GM19239 (cell line): Measurements from ENCODE around the gene CD68.
"Not testable (repeated sequence)": the region's sequence is repeated elsewhere in the genome, so short reads cannot be mapped to it uniquely, and the experiment has no call there.

Experiments used
- DNase-seq: peaks from one replicate; pipeline ENCODE4 v3.0.0; 2011; ENCODE audit warnings: low spot score; ENCODE audit not compliant: insufficient read length
- FAIRE-seq: peaks from 2 replicates; lab custom pipeline; 2011; peaks lifted over from hg19 to GRCh38; lab: Jason Lieb, UNC

Gene CD68

DNA sequence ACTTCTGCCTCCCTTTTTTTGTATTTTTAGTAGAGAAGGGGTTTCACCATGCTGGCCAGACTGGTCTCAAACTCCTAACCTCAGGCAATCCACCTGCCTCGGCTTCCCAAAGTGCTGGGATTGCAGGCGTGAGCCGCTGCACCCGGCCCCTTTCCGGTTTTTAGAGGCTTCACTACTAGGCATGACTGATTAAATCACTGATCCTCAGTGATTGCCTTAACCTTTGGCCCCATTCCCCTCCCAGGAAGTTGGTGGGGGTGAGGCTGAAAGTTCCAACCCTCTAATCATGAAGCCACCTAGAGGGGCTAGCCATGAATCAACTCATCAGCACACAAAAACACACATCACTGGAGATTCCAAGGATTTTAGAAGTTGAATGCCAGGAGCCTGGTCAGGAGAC lies 18.1 kb downstream of the CD68 start:
- not testable (repeated sequence) for FAIRE-seq

GRCh38 chr17:7606280-7606679 lies 26.8 kb downstream of the CD68 start:
- no peak for FAIRE-seq
- DNase-seq, result no peak

More for the DNA sequence above, 18.1 kb downstream of the CD68 start:
- not testable (repeated sequence) for DNase-seq

- FAIRE-seq, result no peak
- DNase-seq, result no peak
These were observed 31.2 kb downstream of the CD68 start for GRCh38 chr17:7610641-7611040.

- FAIRE-seq, result no peak
- DNase-seq, result no peak
These were observed 32.3 kb downstream of the CD68 start for GRCh38 chr17:7611635-7612293.

DNA sequence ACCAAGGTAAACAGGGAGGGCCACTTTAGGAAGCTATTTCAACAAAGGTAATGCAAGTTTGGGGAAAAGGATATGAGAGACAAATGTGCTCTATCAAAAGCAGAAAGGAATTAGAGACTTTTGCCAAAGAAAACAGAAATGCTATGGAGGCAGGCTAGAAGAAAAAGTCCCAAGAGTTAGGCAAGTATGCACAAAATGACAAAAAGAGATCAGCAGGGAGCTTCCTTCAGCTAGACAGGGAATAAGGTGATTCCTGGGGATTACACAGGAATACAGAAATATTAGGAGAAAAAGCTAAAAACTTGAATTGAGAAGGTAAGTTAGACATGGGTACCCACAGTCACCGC lies 32.8 kb downstream of the CD68 start:
- no peak for DNase-seq
- FAIRE-seq, result no peak

- FAIRE-seq (no peak), DNase-seq (no peak)
These were observed 34.5 kb downstream of the CD68 start for GRCh38 chr17:7613769-7614424.

DNA sequence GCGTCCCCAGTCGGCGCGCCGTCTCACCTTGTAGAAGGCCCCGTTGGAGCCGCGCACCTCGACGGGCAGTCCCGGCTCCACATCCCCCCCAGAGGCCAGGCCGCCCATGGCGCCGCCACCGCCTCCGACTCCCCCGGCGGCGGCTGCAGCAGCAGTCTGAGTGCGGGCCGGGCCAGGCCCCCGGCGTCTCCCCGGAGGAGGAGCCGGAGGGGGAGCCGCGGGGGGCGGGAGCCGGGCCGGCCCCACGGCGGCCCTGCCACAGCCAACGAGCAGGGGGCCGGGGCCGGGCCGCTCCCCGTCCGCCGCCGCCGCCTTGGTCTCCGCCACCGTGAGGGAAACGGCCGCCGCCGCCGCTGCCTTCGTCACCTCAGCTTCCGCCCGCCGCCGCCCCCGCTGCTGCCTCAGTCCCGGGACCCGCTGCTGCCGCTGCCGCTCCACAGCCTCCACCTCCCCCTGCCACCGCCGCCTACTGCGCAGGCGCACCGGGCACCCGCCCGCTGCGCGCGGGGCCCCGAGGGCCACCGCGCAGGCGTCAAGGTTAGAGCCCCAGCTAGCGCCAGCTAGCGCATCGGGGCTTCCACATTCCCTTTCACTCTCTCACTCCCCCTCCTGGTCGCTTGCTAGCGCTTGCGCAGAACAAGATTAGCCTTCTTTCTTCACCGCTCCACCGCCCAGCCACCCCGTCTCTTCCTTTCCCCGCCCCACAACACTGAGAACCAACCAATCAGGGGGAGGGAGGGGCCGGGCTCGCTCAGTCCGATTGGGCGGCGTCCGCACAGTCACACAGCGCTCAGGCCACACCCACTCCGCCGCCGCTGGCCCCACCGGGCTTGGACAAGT lies 35.2 kb downstream of the CD68 start, which contains the start of gene FXR2:
Gene FXR2, minus strand, starts transcription at position 473 of the 840 bp plus-strand sequence. Its CDS starts 365 bp downstream, at position 108.
- peak; percentile 99 for FAIRE-seq

GRCh38 chr17:7615265-7615747 lies 35.9 kb downstream of the CD68 start:
- no peak for DNase-seq
- FAIRE-seq, result no peak

More for the DNA sequence above, 35.2 kb downstream of the CD68 start, which contains the start of gene FXR2:
- peak; percentile 94 for DNase-seq

DNA sequence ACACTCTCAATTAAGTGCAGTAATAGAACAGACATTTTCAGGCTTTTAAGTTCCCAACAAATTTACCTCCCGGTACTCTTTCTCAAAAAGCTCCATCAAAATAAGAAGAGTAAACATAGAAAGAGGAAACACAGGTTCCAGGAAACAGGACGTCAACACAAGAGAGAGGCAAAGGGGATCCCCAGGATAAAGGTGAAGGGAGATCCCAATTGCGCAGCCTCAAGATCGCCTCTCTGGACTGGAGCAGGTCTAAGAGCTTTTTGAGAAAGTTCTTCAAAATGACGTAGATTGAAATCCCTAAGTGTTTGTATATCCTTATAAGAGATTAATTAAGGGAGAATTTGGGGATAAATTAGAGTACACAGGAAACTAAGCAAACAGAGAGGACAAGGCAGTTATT lies 39.2 kb downstream of the CD68 start:
- no peak for DNase-seq
- FAIRE-seq, result no peak

DNA sequence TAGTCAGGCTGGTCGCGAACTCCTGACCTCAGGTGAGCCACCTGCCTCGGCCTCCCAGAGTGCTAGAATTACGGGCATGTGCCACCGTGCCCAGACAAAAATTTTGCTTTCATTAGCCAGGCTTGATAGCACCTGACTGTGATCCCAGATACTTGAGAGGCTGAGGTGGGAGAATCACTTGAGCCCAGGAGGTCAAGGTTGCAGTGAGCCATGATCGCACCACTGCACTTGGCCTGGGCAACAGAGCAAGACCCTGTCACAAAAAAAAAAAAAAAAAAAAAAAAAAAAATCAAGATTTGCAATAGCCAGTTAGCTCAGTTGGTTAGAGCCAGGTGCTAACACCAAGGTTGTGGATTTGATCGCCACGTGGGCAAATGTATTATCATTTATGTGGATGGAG lies 41.4 kb downstream of the CD68 start:
- no peak for DNase-seq
- no peak for FAIRE-seq

- FAIRE-seq, result no peak
- no peak for DNase-seq
These were observed 44.2 kb downstream of the CD68 start for GRCh38 chr17:7623661-7624060.

GRCh38 chr17:7625749-7626148 lies 46.3 kb downstream of the CD68 start:
- FAIRE-seq, result not testable (repeated sequence)

DNA sequence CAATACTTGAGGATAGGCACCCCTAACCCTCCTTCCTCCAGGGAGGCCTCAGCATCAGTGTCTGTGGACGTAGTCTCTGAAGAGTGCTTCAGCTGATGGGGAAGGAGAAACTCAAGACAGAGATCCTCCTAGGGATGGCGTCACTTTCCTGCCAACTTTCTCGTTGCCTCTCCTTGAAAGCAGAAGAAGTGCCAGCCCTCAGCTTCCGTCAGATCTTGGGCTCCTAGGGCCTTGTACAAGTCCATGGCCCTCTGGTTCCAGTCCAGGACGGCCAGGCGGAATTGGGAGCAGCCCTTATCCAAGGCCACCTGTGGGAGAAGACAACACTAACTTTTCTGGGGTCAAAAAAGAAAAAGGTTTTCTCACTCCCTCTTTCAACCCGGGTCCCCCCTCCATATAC lies 46.9 kb downstream of the CD68 start:
- no peak for DNase-seq
- FAIRE-seq, result no peak

More at GRCh38 chr17:7625749-7626148, 46.3 kb downstream of the CD68 start:
- DNase-seq, result not testable (repeated sequence)

- FAIRE-seq (no peak), DNase-seq (no peak)
These were observed 47.5 kb downstream of the CD68 start for GRCh38 chr17:7626956-7627249.

DNA sequence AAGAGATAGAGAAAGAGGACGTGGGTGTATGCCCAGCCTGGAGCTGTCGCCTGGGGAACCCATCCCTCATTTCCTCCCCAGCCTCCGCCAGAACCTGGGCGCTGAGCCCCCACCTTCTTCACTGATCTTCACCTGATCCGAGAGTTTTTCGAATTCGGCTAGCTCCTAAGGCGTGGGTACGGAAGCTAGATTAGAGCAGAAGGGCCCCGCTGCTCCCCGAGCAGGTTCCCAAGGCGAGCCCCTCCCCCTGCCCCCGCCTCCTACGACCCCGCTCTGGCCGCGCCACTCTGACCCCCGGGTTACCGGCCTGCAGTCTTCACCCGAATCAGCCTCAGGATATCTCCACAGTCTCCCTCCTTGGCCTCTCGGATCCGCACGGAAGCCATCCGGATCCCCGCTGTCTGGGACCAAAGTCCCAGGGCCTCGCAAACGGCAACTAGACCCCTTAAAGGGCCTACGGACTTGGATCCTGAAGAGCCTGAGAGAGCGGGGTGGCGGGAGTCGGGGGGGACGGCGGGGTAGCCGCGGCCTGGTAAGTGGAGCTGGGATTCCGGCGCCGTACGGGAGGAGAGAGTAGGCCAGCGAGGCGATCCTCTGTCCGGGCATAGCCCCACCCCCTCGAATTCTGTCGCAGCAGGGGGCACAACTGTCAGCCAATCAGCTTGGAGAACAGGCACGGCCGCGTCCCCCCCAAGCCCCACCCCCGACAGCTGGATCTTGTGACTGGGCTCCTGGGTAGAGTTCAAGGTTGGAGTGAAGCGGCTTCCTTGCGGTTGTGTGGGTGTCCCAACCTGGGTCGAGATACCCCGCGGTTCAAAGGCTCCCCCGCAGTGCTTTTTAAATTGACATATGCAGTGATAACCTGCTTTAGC lies 48.0 kb downstream of the CD68 start, which contains the start of gene SAT2:
Gene SAT2, minus strand, starts transcription at position 572 of the 872 bp plus-strand sequence. Its CDS starts 186 bp downstream, at position 386.
- FAIRE-seq, result peak; percentile 98
- DNase-seq, result peak; percentile 95

GRCh38 chr17:7629939-7630571 lies 50.6 kb downstream of the CD68 start, which contains the start of gene SHBG:
TSS of gene SHBG (plus strand) at chr17:7630135. CDS start at chr17:7630173, 38 bp downstream.
- DNase-seq (no peak), FAIRE-seq (no peak)
